ENCODE measurements around the gene AGO1. TPM values are rescaled to one million over a fixed set of nuclear protein-coding genes. Genes with fewer than 3 reads are reported as not detected.

AGO1 gene
- total and polyA plus RNA-seq, 4 donors, result 3.7 to 28.6 (median 13.4) TPM

DNA sequence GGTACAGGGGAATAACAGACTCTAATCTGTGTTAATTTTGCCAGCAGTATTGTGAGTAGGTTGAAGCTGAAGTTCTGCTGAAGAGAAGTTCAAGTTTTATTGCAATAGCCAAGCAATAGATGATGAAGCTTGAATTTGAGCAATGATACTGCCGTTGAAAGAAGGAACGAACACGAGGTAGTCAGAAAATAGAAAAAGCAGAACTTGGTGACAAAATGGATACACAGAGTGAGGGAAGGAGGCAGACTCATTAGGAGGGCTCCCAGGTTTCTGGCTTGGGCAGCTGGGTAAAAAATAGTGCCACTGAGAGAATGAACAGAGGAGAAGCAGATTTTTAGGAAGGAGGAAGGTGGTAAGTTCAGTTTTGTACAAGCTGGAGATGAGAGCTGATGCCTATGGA, 22.3 kb upstream of the AGO1 start:
- H3K27me3 ChIP-seq (ENCODE audit: control insufficient read depth in 3 of 3, insufficient read depth in 3 of 3, low read length in 2 of 3), result no peaks in the 10 kb centered on the region
- TF ChIP-seq CTCF (IDR thresholded peaks at IDR 0.05; ENCODE audit: control extremely low read depth, extremely low read depth), result no peak
- ATAC-seq (ENCODE audit: insufficient read depth, low FRiP score), result no peak
- DNase-seq, result no peak
- H3K36me3 ChIP-seq (ENCODE audit: control insufficient read depth in 4 of 4, insufficient read depth in 4 of 4, low read length in 4 of 4), result peaks cover 0 to 5% (median 4%) of the 10 kb centered on the region in 4 donors
- no peaks in the 10 kb centered on the region for H3K9me3 ChIP-seq (ENCODE audit: control insufficient read depth in 4 of 4, insufficient read depth in 3 of 4, low read length in 3 of 4)
- H3K27ac ChIP-seq (ENCODE audit: low read depth in 1 of 2, low read length in 1 of 2), result no peak overlapping the region
- 26 to 63% methylated on average over 3 of the region's 3 CpGs for WGBS, 2 donors
- H3K9ac ChIP-seq (ENCODE audit: insufficient read depth in 1 of 2, low read length in 2 of 2), result no peak overlapping the region
- peaks cover 0 to 8% (median 0%) of the 10 kb centered on the region in 5 donors for H3K4me1 ChIP-seq (ENCODE audit: control insufficient read depth in 5 of 5, insufficient read depth in 5 of 5, low read length in 5 of 5)
- H3K4me3 ChIP-seq, result no peak overlapping the region

DNA sequence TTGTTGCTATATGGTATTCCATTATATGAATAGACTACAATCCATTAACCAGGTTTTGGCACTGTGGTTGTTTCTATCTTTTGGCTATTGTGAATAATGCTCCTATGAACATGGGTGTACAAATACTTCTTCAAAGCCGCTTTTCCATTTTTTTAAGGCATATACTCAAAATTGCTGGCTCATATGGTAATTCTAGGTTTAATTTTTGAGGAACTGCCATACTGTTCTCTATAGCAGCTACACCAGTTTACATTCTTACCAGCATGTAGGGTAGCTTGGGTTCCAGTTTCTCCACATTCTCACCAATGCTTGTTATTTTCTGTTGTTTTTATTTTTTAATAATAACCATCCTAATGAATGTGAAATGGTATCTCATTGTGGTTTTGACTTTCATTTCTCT, 19.9 kb upstream of the AGO1 start:
- H3K4me1 ChIP-seq (ENCODE audit: control insufficient read depth in 5 of 5, insufficient read depth in 5 of 5, low read length in 5 of 5), result peaks cover 0 to 8% (median 0%) of the 10 kb centered on the region in 5 donors
- no peaks in the 10 kb centered on the region for H3K9me3 ChIP-seq (ENCODE audit: control insufficient read depth in 4 of 4, insufficient read depth in 3 of 4, low read length in 3 of 4)
- no peak overlapping the region for H3K9ac ChIP-seq (ENCODE audit: insufficient read depth in 1 of 2, low read length in 2 of 2)
- H3K27ac ChIP-seq (ENCODE audit: low read depth in 1 of 2, low read length in 1 of 2), result no peak overlapping the region
- H3K36me3 ChIP-seq (ENCODE audit: control insufficient read depth in 4 of 4, insufficient read depth in 4 of 4, low read length in 4 of 4), result peaks cover 0 to 1% (median 0%) of the 10 kb centered on the region in 4 donors
- H3K4me3 ChIP-seq, result no peak overlapping the region
- ATAC-seq (ENCODE audit: insufficient read depth, low FRiP score), result no peak
- H3K27me3 ChIP-seq (ENCODE audit: control insufficient read depth in 3 of 3, insufficient read depth in 3 of 3, low read length in 2 of 3), result no peaks in the 10 kb centered on the region
- 90 to 92% methylated on average over 1 of the region's 1 CpG for WGBS, 2 donors
- DNase-seq, result no peak
- no peak for TF ChIP-seq CTCF (IDR thresholded peaks at IDR 0.05; ENCODE audit: control extremely low read depth, extremely low read depth)

DNA sequence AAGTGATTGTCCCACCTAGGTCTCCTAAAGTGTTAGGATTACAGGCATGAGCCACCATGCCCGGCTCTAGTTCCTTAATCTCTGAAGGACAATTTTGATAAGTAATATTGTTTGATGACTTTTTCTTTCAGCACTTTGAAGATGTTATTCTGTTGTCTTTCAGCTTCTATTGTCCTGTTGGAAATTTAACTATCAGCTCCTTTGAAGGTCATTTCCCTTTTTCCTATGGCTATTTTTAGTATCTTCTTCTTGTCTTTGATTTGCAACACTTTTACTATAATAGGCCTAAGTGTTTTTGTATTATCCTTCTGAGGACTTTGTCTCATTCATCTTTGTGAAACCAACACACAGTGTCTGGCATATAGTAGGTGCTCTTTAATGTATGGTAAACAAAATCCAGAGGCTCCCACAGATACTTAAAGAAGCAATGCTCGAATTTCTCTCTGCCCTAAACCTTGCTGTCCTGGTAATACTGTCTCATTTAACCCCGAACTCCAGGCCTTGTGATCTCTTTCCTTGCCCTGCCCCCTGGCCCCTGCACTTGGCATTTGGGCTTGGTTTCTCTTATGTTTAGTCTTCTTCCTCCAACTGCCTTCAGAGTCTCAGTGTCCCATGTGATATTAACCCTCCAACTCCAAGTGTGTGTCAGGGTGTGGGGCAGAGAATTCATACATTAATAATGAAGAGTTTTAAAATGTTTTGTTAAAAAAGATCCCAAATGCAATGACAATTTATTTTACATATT, 19.0 kb upstream of the AGO1 start:
- 44 to 49% methylated on average over 3 of the region's 3 CpGs for WGBS, 2 donors
- Histone ChIP-seq H3K36me3 (ENCODE audit: control insufficient read depth in 4 of 4, insufficient read depth in 4 of 4, low read length in 4 of 4) (no peaks in the 10 kb centered on the region), H3K9me3 (ENCODE audit: control insufficient read depth in 4 of 4, insufficient read depth in 3 of 4, low read length in 3 of 4) (no peaks in the 10 kb centered on the region), H3K4me3 (no peak overlapping the region), H3K27ac (ENCODE audit: low read depth in 1 of 2, low read length in 1 of 2) (no peak overlapping the region), H3K27me3 (ENCODE audit: control insufficient read depth in 3 of 3, insufficient read depth in 3 of 3, low read length in 2 of 3) (no peaks in the 10 kb centered on the region), H3K9ac (ENCODE audit: insufficient read depth in 1 of 2, low read length in 2 of 2) (no peak overlapping the region), H3K4me1 (ENCODE audit: control insufficient read depth in 5 of 5, insufficient read depth in 5 of 5, low read length in 5 of 5) (peaks cover 0 to 8% (median 0%) of the 10 kb centered on the region in 5 donors)
- no peak for TF ChIP-seq CTCF (IDR thresholded peaks at IDR 0.05; ENCODE audit: control extremely low read depth, extremely low read depth)
- no peak for DNase-seq
- no peak for ATAC-seq (ENCODE audit: insufficient read depth, low FRiP score)
